AG04450 (cell line): ENCODE results near the gene ZNF845. TPM values are rescaled to one million over a fixed set of nuclear protein-coding genes. Genes with fewer than 3 reads are reported as not detected.
"Not testable (repeated sequence)": the region's sequence is repeated elsewhere in the genome, so short reads cannot be mapped to it uniquely, and the experiment has no call there.

ENCODE experiments used
- CTCF ChIA-PET: fragments of 300-600, 350-600 bp; formaldehyde crosslinking; extraction: SDS; loops from one replicate; lab custom pipeline; 2022; ENCODE audit warnings: antibody characterized with exemption, inconsistent platforms; lab: Charles Lee
- POLR2A ChIA-PET: fragments of 350-600 bp; formaldehyde crosslinking; extraction: SDS; loops from one replicate; lab custom pipeline; 2021; ENCODE audit warnings: antibody characterized with exemption, inconsistent platforms; lab: Yijun Ruan, JAX
- DNase-seq: peaks from one replicate; pipeline ENCODE4 v3.0.0-alpha.2; 2011; ENCODE audit warnings: low read depth, low spot score
- H3K27ac ChIP-seq: one replicate; pipeline ENCODE4 v1.5.1; 2012; ENCODE audit warnings: low read depth, low read length, control low read depth
- H3K27me3 ChIP-seq: one replicate; pipeline ENCODE4 v1.6.0; 2012; ENCODE audit warnings: low read length; ENCODE audit not compliant: control insufficient read depth, insufficient read depth
- H3K4me3 ChIP-seq: 2 replicates; pipeline ENCODE4 v1.5.1; 2011; ENCODE audit warnings: mild to moderate bottlenecking, low read depth, low read length, control low read depth
- H3K9me3 ChIP-seq: 2 replicates; pipeline ENCODE4 v1.5.1; 2012; ENCODE audit warnings: low read length; ENCODE audit not compliant: control insufficient read depth, insufficient read depth
- CTCF ChIP-seq: IDR thresholded peaks from 2 replicates; pipeline ENCODE4 v1.5.1; 2011; ENCODE audit warnings: low read depth, low read length, control low read depth, inconsistent platforms
- polyA plus RNA-seq: library from polyadenylated mRNA; depleted of rRNA; stranded (reverse); fragments of >200 nt; gene quantifications from 2 replicates; pipeline ENCODE4 v1.2.3, GENCODE V29; 2011

Gene ZNF845
- polyA plus RNA-seq, 1 experiment: 5.9 TPM

GRCh38 chr19:53333066-53333462 is 485 bp upstream of the ZNF845 start:
- Histone ChIP-seq H3K4me3 (peak overlapping the region; percentile 91), H3K27me3 (no peaks in the 10 kb centered on the region), H3K9me3 (peaks cover 23% of the 10 kb centered on the region), H3K27ac (peak overlapping the region; percentile 61)
- CTCF ChIA-PET: no interaction called here
- TF ChIP-seq CTCF: no peak
- POLR2A ChIA-PET: no interaction called here
- DNase-seq: peak; percentile 4

- DNase-seq, H3K27me3 ChIP-seq, H3K4me3 ChIP-seq, POLR2A ChIA-PET, H3K27ac ChIP-seq, CTCF ChIA-PET: not testable (repeated sequence)
- peaks cover 51% of the 10 kb centered on the region for H3K9me3 ChIP-seq
These were observed 10.9 kb downstream of the ZNF845 start for GRCh38 chr19:53344403-53344802.

GRCh38 chr19:53355739-53356138 is 22.2 kb downstream of the ZNF845 start:
- Histone ChIP-seq H3K4me3 (no peak overlapping the region), H3K9me3 (peaks cover 49% of the 10 kb centered on the region), H3K27me3 (no peaks in the 10 kb centered on the region), H3K27ac (no peak overlapping the region)
- no peak for TF ChIP-seq CTCF
- CTCF ChIA-PET: no interaction called here
- no peak for DNase-seq
- POLR2A ChIA-PET: no interaction called here

- TF ChIP-seq CTCF: no peak
- no peak overlapping the region for H3K27ac ChIP-seq
- no peak for DNase-seq
- ChIA-PET POLR2A (interaction anchor here (0.7 kb wide), 1 partner anchor 134 kb away, joined by 4 read pairs; no protein-coding TSS in a partner anchor), CTCF (interaction anchor here (0.7 to 0.9 kb wide), 2 partner anchors 22 to 162 kb away, joined by 3 to 5 read pairs; no protein-coding TSS in a partner anchor)
- no peaks in the 10 kb centered on the region for H3K27me3 ChIP-seq
- H3K4me3 ChIP-seq: no peak overlapping the region
- H3K9me3 ChIP-seq: peaks cover 41% of the 10 kb centered on the region
These were observed 24.5 kb downstream of the ZNF845 start for GRCh38 chr19:53357821-53358581.

- H3K27ac ChIP-seq, POLR2A ChIA-PET, DNase-seq, H3K4me3 ChIP-seq, H3K27me3 ChIP-seq, CTCF ChIA-PET: not testable (repeated sequence)
- H3K9me3 ChIP-seq: peaks cover 33% of the 10 kb centered on the region
These were observed 26.5 kb downstream of the ZNF845 start for GRCh38 chr19:53360056-53360455.

- Histone ChIP-seq H3K9me3 (no peaks in the 10 kb centered on the region; the same call in 1 of the 2 replicates), H3K27me3 (no peaks in the 10 kb centered on the region), H3K27ac (no peak within 1 kb of the TSS), H3K4me3 (peak within 1 kb of the TSS; percentile 74)
- ChIA-PET POLR2A (no interaction called here), CTCF (interaction anchor here (0.5 to 1.2 kb wide), 2 partner anchors 35 to 170 kb away, joined by 3 read pairs; no protein-coding TSS in a partner anchor)
- TF ChIP-seq CTCF: 0 out of 2 replicates have a peak, but pooled peaks have one; percentile 16
- no peak for DNase-seq
These were observed 31.8 kb downstream of the ZNF845 start, which contains the start of gene ZNF525 for GRCh38 chr19:53365134-53365898. Gene ZNF525 (plus strand): TSS chr19:53365705. CDS start chr19:53372282, 6,577 bp downstream.
